ENCODE results near the gene TANGO6.

Gene TANGO6

DNA sequence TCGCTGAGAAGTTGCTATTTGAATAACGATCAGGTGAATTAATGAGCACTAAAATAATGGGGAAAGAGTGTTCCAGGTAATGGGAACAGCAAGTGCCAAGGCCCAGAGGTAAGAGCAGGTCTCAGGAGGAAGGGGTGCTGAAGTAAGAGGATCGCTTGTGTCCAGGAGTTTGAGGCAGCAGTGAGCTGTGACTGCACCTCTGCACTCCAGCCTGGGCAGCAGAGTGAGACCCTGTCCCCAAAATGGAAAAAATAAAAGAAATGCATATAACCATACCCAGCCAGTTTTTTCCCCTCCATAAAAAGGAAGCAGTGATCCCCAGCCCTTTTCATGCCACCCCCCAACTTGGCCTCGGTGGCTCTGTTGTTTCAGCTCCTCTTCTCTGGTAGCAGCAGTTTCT lies 245.4 kb downstream of the TANGO6 start:
- DNase-seq (ENCODE audit: low read depth in 2 of 2, low spot score in 1 of 2), result no peak

DNA sequence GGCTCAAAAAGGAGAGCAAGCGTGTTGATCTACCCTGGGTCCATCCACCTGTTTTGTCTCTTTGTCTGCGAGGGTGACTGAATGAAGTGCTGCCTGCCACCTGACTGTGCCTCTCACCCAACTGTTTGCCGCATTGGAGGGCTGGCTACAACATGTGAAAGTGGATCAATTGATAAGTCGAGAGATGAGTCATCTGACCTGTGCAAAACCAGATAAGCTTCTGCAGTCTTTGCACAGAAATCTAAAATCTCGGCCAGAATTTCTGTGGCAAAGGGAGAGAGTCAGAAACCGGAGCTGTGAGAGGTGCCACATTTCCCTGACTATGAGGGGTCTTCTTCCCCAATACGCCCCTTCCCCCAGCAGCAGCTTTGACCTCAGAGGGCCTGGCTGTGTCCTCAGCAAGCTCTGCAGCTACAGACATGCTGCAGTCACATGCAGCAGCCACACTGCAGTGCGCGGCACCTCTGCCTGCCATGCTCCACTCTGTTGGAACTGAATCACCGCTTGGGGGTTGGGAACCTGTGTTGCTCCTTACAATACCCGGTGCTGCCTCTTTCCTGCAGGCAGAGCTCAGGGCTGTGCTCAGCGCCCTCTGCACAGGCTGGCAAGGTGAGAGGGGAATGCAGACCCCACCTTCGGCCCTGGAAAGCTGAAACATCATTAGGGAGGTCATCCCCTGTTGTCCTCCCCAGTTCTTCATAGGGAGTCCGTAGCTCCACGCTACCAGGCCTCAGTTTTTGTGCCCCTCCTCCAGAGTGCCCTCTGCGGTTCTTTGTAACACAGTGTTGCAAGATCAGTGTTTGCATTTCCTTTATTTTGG lies 246.0 kb downstream of the TANGO6 start:
- no peak for DNase-seq (ENCODE audit: low read depth in 2 of 2, low spot score in 1 of 2)

DNA sequence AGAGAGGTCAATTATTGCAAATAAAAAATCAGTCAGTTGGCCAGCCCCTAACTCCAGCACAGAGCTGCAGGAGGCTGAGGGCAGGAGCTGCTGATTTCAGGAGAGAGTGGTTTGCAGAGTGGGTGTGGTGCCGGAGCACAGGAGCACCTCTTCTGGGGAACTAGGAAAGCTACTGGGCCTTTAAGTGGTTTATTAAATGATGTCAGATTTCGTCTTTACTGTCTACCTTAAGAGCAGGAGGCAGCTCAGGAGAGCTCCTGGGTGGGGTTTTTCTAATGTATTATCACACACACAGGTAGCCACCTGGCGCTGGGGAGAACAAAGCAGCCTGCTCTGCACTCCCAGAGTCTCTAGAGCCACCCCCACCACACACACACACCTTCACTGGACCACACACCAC lies 250.6 kb downstream of the TANGO6 start:
- no peak for DNase-seq (ENCODE audit: low read depth in 2 of 2, low spot score in 1 of 2)

DNA sequence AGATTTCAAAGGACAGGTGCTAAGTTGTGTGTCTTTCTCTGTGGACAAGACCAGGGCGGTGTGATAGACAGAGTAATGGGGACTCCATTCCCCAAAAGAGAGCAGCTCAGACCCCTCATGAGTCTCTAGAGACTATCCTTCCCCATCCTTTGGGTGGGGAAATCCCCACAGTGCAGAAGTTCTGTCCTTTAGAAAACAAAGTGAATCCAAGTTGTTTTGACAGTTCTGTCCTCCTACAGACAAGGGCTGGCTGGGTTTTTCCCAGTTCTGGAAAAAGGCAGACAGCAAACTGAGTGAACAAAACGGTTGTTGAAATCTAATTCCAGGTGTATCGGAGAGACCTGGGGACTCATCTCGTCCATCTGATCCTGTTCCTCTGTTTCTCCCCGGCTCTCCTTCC lies 251.2 kb downstream of the TANGO6 start:
- DNase-seq (ENCODE audit: low read depth in 2 of 2, low spot score in 1 of 2), result no peak

DNA sequence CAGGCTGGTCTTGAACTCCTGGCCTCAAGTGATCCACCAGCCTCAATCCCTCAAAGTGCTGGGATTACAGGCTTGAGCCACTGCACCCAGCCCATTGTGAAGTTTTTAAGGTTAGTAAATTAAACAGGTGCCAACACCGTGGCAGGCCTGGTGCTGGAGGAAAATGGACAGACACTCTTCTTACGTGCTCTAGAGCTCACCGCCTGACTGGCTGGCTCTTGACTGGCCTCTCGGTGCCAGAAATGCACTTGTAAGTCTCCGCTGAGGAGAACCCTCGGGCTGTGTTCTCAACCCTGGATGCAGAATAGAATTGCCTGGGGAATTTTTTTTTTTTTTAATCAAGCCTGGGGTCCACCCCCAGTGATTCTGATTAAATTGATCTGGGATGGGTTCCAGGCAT lies 251.9 kb downstream of the TANGO6 start:
- DNase-seq (ENCODE audit: low read depth in 2 of 2, low spot score in 1 of 2), result no peak

DNA sequence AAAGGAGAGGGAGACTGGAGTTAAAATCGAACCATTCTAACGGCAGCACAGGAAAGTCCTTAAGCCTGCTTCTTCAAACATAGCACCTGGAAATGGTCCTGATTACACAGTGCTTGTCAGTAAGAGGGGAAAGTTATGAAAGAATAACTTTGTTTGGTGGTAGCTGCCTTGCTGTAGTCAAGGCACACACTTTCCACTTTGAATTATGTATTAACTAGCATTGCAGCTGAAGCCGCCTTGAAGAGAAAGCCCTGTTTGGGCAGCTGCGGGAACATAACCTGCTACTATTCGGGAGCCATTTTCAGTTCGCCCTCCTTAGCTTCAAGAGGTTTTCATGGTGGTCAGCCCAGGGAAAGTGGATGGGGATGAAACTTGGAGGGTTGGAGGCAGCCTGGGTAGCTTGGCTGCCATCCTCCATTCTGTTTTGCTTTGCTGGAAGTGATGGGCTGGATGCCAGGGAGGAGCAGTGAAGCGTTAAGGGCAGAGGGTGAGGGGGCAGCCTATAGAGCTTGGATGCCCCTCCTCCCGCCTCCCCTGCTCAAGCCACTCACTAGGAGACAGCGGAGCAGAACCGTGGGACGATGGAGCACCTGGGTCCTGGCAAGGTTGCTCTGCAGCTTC lies 256.9 kb downstream of the TANGO6 start:
- DNase-seq (ENCODE audit: low read depth in 2 of 2, low spot score in 1 of 2), result no peak

DNA sequence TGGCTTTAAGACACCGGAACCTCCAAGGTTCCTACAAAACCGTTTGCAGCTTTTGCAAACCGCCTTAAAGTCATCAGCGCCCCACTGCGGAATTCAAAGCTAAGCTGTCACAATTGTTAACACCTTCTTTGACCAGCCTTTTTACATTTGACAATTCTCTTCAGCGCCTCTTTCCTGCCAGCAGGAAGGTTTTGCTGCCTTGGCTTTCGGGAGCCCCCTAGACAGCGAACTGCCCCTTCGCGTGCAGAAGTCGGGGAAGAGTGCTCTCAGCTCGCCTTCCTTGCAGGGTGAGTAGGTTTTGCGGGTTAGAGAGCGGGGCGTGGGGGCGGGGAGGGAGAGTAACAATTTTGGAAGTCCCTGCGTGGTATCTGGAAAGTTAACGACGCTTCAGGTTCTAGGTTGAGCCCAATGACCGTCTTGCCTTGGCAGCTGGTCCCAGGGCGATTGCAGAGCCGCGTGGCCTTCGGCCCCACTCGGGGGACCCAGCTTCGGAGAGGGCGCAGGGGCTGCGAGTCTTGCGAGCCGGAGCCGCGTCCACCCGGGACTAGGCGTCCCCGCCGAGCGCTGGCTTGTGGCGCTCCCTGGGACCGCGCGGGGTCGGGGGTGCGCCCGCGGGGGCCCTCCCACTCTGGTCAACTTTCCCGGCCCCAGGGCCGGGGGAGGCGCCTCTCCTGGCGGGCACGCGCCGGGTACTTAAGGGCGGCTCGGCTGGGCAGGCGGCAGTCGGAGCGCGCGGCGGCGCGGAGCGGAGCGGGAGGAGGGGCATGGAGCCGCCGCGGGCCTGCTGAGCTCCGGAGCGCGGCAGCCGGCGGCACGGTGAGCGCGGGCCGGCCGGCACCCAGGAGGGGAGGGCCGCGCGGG lies 262.4 kb downstream of the TANGO6 start, which contains the start of gene HAS3:
HAS3 (plus strand) TSS at position 153 of the 861 bp plus-strand sequence. CDS start 3,743 bp downstream, outside the sequence.
- DNase-seq (ENCODE audit: low read depth in 2 of 2, low spot score in 1 of 2), result no peak

DNA sequence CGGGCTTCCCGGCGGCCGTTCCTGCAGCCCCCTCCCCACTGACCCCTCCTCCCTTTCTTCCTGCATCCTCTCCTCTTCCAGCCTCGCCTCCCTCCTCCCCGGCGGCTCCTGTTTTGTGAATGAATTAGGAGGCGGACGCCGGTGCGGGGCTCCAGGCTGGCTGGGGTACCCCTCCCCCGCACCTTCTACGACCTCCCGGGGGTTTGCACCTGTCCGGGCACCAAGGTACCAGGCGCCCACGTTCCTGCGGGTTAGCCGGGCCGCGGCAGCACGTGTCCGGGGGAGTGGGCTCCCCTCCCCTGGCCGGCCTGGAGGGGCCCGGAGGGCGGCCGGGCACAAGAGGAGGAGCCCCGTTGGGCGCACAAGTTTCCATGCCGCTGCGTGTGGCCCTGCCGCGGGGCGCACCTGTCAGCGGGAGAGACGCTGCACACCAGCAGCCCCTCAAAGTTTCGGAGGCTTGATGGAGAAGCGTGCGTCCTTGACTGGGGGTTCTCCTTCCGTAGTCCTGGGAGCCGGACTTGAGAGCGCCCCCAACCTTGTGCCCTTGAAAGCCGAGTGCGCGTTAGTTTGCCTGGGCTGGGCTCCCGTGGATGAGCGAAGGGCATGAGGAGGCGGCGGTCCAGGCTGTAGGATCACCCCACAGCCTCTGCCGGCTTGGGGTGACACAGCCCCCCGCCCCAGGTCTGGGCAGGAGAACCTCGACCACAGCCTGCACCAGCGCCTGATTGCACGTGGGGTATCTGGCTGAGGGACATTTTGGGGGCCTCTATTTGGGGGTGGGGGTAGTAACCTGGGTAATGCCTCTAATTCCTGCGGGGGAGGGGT lies 263.4 kb downstream of the TANGO6 start:
- DNase-seq (ENCODE audit: low read depth in 2 of 2, low spot score in 1 of 2), result no peak

DNA sequence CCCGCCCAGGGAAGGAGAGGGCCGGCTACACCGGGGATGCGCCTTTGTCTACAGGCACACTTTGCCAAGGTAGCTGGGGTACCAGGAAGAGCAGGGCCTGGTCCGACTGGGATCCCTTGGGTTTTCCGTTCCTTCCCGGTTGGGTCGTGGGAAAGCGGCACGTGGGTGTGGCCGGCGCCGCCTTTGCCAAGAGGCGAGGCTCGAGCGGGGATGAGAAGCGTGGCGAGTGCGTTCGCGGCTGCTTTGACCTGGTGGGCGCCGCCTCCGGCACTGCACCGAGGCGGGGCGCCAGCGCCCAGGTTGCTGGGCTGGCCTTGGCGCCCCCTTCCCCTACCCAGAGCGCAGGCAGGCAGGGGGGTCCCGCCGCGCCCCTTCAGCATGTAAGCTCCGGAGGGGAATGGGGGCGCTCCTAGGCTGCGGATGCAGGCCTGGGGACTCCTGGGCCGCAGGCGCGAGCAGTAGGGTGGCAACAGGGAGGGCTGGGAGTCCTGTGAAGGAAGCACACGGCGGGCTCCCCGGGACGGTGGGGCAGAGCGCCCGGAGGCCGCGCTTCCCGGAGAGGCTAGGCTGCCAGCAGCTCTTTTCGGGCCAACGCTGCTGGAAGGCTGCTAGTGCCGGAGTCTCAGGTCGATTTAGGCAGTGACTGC lies 264.1 kb downstream of the TANGO6 start:
- no peak for DNase-seq (ENCODE audit: low read depth in 2 of 2, low spot score in 1 of 2)

DNA sequence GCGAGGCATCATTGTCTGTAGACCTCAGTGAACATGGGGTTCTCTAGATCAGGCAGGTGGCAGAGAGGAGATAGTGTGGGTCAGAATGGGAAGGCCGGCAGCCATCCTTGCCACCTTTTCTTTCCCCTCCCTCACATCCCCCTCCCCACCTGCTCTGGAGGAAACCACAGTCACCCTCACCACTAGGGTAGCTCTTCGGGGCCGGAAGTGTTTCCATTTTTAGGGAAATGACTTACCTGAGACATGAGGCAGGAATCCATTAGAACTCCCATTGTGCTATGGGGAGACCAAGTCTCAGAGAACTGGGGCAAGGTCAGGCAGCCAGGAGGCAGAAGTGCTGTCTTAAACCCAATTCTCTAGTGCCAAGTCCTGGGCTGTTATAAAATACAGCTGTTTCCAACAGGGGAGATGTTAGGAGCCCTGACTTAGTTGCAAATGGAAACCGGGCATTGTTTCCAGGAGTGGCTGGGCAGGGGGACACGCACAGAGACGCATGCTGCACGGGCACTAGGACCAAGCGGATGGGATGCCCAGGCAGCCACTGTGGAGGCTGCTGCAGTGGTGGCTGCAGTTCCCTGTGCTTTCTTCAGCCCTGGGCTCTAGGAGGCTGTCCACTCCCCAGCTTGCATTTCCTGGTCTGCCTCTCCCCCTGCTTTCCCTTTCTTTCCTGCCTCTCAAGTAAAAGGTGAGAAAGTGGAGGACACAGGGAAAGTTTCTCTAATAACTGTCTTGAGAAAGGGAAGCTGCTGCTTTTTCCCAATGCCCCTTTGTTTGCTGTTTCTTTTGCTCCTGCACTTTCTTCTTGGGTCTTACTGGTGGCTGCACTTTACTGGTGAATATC lies 265.0 kb downstream of the TANGO6 start:
- no peak for DNase-seq (ENCODE audit: low read depth in 2 of 2, low spot score in 1 of 2)

DNA sequence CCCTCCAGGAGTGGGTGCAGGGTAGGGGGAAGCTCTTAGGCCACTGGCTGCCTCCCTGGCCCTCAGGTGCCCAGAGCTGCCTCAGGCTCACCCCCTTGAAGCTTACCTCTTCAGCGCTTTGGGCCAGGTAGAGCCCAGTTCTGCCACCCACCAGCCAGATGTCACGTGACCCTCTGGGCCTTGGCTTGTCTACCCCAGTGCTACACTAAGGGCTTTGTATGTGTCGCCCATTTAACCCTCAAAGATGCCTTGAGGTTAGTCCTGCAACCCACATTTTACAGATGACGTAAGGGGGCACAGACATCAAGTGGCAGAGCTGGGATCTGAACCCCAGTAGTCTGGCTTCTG lies 265.5 kb downstream of the TANGO6 start:
- DNase-seq (ENCODE audit: low read depth in 2 of 2, low spot score in 1 of 2), result no peak

DNA sequence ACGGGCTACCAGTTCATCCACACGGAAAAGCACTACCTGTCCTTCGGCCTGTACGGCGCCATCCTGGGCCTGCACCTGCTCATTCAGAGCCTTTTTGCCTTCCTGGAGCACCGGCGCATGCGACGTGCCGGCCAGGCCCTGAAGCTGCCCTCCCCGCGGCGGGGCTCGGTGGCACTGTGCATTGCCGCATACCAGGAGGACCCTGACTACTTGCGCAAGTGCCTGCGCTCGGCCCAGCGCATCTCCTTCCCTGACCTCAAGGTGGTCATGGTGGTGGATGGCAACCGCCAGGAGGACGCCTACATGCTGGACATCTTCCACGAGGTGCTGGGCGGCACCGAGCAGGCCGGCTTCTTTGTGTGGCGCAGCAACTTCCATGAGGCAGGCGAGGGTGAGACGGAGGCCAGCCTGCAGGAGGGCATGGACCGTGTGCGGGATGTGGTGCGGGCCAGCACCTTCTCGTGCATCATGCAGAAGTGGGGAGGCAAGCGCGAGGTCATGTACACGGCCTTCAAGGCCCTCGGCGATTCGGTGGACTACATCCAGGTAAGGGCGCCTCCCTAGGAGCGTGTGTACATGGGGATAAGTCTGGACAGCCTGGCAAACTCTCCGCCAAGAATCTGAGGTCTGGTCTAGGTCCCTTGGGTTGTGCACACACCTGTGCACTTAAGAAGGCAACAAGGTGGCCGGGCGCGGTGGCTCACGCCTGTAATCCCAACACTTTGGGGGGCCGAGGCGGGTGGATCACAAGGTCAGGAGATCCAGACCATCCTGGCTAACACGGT lies 266.3 kb downstream of the TANGO6 start:
- no peak for DNase-seq (ENCODE audit: low read depth in 2 of 2, low spot score in 1 of 2)

DNA sequence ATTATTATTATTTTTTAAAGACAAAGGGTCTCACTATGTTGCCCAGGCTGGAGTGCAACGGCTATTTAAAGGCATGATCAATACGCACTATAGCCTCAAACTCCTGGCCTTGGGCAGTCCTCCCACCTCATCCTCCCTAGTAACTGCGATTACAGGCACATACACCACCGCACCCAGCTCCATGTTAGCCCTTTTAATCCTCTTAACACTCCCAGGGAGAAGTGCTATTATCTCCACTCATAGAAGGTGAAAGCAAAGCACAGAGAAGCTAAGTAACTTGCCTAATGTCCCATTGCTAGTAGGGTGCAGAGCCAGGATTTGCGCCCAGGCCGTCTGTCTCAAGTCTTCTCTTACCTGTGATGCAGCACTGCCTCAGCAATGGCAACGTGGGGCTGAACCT lies 267.1 kb downstream of the TANGO6 start:
- no peak for DNase-seq (ENCODE audit: low read depth in 2 of 2, low spot score in 1 of 2)

DNA sequence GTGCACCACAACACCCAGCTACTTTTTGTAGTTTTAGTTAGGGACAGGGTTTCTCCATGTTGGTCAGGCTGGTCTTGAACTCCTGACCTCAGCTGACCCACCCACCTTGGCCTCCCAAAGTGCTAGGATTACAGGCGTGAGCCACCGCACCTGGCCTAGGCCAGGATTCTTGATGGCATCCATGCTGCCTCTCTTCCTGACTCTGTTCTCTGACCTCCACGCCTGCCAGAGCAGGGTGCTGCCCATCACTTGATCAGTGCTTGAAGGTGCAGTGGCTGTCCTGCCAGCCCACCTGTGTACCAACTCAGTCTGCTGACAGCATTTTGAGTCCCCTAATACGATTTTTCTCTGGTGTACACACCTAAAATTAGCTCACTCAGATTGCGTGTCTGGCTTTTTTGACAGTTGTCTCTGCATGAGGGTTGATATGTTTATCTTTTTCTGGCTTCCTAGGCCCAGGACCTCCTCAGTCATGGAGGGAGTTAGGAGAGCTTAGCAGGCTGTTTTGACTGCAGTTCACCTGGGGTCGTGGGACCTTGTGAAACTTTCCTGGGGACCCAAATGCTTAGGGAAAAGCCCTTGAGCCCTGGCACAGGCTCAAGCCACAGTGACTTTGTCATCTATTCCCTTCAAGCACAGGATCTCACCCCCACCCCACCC lies 268.0 kb downstream of the TANGO6 start:
- DNase-seq (ENCODE audit: low read depth in 2 of 2, low spot score in 1 of 2), result no peak

DNA sequence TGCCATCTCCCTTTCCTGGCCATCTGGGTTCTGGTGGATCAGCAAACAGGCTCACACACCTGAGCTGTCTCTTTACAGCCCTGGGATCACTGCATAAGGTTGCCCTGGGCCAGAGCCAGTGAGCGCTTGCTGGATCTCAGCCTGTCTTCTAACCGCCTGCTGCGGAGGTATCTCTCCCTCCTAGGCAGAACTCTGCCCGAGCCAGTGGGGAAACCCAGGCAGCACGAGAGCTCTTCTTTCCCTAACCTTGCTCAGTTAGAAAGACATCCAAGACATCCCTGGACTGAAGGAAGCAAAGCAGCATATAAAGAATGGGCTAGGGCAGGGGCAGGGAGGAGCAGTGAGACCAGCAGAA lies 268.5 kb downstream of the TANGO6 start:
- no peak for DNase-seq (ENCODE audit: low read depth in 2 of 2, low spot score in 1 of 2)

DNA sequence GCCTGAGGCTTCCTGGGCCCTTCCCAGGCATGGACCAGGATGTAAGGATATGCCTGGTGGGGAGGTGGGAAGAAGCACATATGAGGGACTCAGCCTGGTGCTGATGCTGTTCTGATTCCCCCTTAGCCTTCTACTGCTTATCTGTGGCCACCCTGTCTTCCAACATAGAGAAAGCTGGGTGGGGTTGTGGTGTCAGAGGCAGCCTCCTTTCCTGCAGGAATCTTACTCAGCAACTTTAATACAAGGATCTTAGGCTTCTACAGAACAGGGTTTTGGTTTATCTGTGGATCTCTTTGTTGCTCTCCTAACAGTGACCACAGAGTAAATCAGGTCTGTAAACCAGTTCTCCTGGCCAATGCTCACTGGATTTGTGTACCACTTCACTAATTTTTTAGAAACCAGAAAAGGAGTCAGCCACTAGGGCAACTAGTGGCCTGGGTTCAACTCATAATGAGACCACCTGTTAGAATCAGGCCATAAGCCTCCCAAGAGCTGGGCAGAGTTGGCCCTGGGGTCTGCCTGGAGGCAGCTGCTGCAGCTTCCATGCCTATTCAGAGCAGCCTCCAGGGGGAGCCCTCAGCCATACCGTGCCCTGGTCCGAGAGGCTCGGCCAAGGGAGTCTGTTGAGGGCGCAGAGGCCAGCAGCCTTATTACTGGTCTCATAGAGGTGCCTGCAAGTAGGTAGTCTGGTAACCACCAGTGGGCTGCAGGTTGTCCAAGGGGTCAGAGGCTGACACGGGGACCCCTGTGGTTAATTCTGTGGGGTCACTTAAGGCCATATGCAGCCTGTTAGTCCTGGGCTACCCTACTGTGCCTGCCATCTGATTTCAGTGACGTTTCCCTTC lies 269.2 kb downstream of the TANGO6 start:
- no peak for DNase-seq (ENCODE audit: low read depth in 2 of 2, low spot score in 1 of 2)

DNA sequence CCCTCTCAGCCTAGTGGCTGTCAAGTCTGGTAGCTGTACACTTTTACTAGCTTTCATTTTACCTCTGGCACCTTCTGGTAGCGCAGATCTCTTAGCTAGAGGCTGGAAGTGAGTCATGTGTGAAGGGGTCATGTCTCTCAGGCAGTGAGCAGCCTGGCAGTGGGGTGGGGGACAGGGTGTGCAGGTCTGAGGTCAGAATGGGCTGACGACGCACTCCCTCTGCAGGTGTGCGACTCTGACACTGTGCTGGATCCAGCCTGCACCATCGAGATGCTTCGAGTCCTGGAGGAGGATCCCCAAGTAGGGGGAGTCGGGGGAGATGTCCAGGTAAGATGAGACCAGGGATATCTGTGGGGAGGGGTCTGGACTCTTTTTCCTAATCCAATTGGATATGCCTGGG lies 269.9 kb downstream of the TANGO6 start:
- DNase-seq (ENCODE audit: low read depth in 2 of 2, low spot score in 1 of 2), result no peak

All from stimulated activated CD8-positive, alpha-beta memory T cell treated with anti-CD3 and anti-CD28 coated beads, Interleukin-4, amount 100 ng/mL, for 4 hours (primary cell).